Ovary (tissue), 9 donors: ENCODE data around the gene NCOA3. TPM values are rescaled to one million over a fixed set of nuclear protein-coding genes. Genes with fewer than 3 reads are reported as not detected.

Experiments
- DNase-seq, 5 donors: peaks; one replicate each; pipeline ENCODE4 v3.0.0-alpha.2; 2019 to 2020
- H3K27ac ChIP-seq, 2 donors: fragments of 200-600 bp; one replicate each; pipeline versions ENCODE4 v1.5.1 to v1.8.0; 2019 to 2022
- H3K27me3 ChIP-seq: fragments of 200-600 bp; one replicate; pipeline ENCODE4 v1.8.0; 2022
- H3K36me3 ChIP-seq: fragments of 200-600 bp; sonication (generic); one replicate; pipeline ENCODE4 v1.5.1; 2019
- H3K4me1 ChIP-seq: one replicate; pipeline ENCODE4 v1.8.1; 2013; ENCODE audit warnings: mild to moderate bottlenecking, moderate library complexity; ENCODE audit not compliant: insufficient read depth
- H3K4me3 ChIP-seq: fragments of 200-600 bp; sonication (generic); one replicate; pipeline ENCODE4 v1.5.1; 2017
- H3K9me3 ChIP-seq, 2 donors: fragments of 200-600 bp in 1 of 2; sonication (generic) in 1 of 2; one replicate each; pipeline versions ENCODE4 v1.5.1 to v1.8.1; 2013 to 2019; ENCODE audit warnings: mild to moderate bottlenecking in 1 of 2, moderate library complexity in 1 of 2
- EP300 ChIP-seq: sonication (generic); formaldehyde crosslinking; IDR thresholded peaks from one replicate; pipeline ENCODE4 v1.6.1; 2017; ENCODE audit warnings: antibody characterized with exemption
- POLR2A ChIP-seq: fragments of 450-650 bp; IDR thresholded peaks from one replicate; pipeline ENCODE4 v1.6.1; 2017; ENCODE audit warnings: antibody characterized with exemption, mild to moderate bottlenecking, moderate library complexity
- WGBS, 3 donors: extraction: QIAGEN DNeasy Blood & Tissue Kit in 1 of 3; methylation state at CpG; one replicate each; pipeline versions ENCODE4 v1.1.5 to v1.1.7; 2013 to 2017; 5-methylcytosine and 5-hydroxymethylcytosine counted together
- intact Hi-C, 4 donors: fragments of 100-400 bp; cut with DNase I; formaldehyde crosslinking; loops; one replicate each; pipeline versions ENCODE4 v1.11.0 to v1.15.1; 2022 to 2023
- polyA plus RNA-seq, 2 donors: library from polyadenylated mRNA; stranded (reverse); fragments of 200-250 nt in 1 of 2; fragments of 350-450 nt in 1 of 2; fragmentation: Illumina TruSeq in 1 of 2; extraction: RNeasy Lipid Tissue Mini Kit (QIAGEN cat#74804) in 1 of 2; gene quantifications; one replicate each; pipeline ENCODE4 v1.2.3, GENCODE V29; 2013 to 2014
- total RNA-seq, 7 donors: library from RNA; depleted of rRNA in 2 of 7; stranded (reverse); fragments of >200 nt in 2 of 7; fragmentation: NEBNext Ultra II Directional in 3 of 7; extraction: Animal tissue kit (Norgen Biotek cat#: 25700) in 3 of 7; gene quantifications; one replicate each; pipeline versions ENCODE4 v1.1.0 to v1.2.4, GENCODE V29; 2016 to 2023
- TF ChIP-seq, protein P1 (sequence below), 3 donors: fragments of 450-650 bp in 2 of 3; fragments of 200-600 bp in 1 of 3; IDR thresholded peaks; one replicate each; pipeline versions ENCODE4 v1.5.1 to v1.8.0; 2016 to 2022; ENCODE audit warnings: antibody characterized with exemption in 3 of 3, mild to moderate bottlenecking in 1 of 3
- donor health status: DM: no; HTN: no; CAD: no; lungs with moderate emphysema.
- donor health status: DM: no; HTN: no; CAD: no.
- donor health status: Bipolar disorder and iron deficiency.
- donor health status: DM: yes; HTN: yes; CAD: no.
- donor health status: DM: no; HTN: no; CAD: no.
- donor health status: DM: yes; HTN: yes; CAD: no.

NCOA3 gene
- total and polyA plus RNA-seq, 9 donors: 8.2 to 32.4 (median 25.7) TPM

DNA sequence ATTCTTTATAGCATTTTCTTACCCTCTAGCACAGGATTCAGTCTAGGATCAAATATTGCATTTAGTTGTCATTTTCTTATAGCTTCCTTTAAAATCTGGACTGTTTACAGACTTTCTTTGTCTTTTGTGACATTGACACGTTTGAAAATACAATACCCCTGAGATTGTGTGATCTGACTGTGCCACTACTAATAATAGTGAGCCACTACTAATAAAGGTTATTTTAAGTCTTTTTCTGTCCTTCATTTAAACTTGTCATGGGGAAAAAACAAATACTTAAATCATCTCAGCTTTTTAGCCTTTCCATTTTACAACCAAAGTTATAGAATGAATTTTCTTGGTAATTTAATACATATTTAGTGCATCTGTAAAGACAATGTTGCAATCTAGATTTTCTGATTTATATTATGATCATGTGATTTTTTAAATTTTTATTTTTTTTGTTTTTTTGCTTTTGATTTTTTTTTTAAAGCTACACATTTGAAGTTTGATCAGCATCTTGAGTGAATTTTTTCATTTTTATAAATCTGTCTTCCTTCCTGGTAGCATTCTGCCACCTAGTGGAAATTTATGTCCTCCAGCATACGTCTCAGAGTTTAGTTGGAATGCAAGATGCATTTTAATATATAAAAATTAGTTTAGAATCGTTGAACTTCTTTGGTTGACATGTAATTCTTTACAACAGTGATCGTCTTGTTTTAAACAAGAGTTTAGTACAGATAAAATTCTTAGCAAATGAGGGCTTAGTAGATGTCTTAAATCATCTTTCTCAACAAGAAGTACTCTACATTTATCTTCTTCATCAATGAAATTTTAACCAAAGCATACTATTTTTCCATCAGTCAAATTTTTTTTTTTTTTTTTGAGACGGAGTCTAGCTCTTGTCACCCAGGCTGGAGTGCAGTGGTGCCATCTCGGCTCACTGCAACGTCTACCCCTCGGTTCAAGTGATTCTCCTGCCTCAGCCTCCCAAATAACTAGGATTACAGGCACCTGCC lies 119.4 kb downstream of the NCOA3 start:
- intact Hi-C loops: loop anchor here in 3 of 4 donors (2.0 to 10.0 kb wide), 3 partner anchors 236 to 424 kb away; no protein-coding TSS in a partner anchor
- no peaks in the 10 kb centered on the region for H3K27me3 ChIP-seq
- WGBS, 3 donors: 47 to 48% (median 48%) methylated on average over 8 of the region's 8 CpGs
- no peak for DNase-seq
- no peaks in the 10 kb centered on the region for H3K4me1 ChIP-seq
- no peaks in the 10 kb centered on the region for H3K36me3 ChIP-seq
- TF ChIP-seq, protein P1, sequence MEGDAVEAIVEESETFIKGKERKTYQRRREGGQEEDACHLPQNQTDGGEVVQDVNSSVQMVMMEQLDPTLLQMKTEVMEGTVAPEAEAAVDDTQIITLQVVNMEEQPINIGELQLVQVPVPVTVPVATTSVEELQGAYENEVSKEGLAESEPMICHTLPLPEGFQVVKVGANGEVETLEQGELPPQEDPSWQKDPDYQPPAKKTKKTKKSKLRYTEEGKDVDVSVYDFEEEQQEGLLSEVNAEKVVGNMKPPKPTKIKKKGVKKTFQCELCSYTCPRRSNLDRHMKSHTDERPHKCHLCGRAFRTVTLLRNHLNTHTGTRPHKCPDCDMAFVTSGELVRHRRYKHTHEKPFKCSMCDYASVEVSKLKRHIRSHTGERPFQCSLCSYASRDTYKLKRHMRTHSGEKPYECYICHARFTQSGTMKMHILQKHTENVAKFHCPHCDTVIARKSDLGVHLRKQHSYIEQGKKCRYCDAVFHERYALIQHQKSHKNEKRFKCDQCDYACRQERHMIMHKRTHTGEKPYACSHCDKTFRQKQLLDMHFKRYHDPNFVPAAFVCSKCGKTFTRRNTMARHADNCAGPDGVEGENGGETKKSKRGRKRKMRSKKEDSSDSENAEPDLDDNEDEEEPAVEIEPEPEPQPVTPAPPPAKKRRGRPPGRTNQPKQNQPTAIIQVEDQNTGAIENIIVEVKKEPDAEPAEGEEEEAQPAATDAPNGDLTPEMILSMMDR (IDR thresholded peaks at IDR 0.05): peak; percentile 65 to 78 (median 66)
- TF ChIP-seq POLR2A: no peak
- H3K27ac ChIP-seq: no peak overlapping the region
- no peaks in the 10 kb centered on the region for H3K9me3 ChIP-seq
- no peak overlapping the region for H3K4me3 ChIP-seq

DNA sequence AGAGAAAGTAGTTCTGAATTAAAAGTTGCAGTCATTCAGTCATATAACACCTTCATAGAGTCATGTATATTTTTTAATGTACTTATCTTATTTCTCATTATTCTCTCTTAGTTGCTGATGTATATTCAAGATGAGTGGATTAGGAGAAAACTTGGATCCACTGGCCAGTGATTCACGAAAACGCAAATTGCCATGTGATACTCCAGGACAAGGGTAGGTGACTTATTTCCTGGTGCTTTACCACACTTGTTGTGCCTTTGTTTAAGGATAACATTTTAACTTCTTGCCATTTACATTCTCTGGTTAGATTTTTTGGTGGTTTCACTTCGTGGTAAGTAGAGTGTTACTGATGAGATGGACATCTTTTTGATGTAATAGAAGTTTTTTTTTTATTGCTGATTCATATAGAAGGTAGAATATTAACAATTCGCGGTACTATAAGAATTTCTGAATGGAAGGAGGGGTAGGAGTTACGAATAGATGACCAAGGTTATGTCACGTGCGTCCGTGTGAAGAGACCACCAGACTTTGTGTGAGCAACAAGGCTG lies 120.5 kb downstream of the NCOA3 start:
- Histone ChIP-seq H3K4me3 (no peak overlapping the region), H3K9me3 (no peaks in the 10 kb centered on the region), H3K27me3 (no peaks in the 10 kb centered on the region), H3K4me1 (no peaks in the 10 kb centered on the region), H3K36me3 (no peaks in the 10 kb centered on the region), H3K27ac (no peak overlapping the region)
- no peak for TF ChIP-seq EP300
- TF ChIP-seq, protein P1 (IDR thresholded peaks at IDR 0.05): no peak
- TF ChIP-seq POLR2A: no peak
- DNase-seq: no peak
- intact Hi-C loops: loop anchor here in 3 of 4 donors (5.0 to 10.0 kb wide), 2 partner anchors 347 to 425 kb away; no protein-coding TSS in a partner anchor
- WGBS, 3 donors: 92 to 94% (median 94%) methylated on average over 9 of the region's 9 CpGs

DNA sequence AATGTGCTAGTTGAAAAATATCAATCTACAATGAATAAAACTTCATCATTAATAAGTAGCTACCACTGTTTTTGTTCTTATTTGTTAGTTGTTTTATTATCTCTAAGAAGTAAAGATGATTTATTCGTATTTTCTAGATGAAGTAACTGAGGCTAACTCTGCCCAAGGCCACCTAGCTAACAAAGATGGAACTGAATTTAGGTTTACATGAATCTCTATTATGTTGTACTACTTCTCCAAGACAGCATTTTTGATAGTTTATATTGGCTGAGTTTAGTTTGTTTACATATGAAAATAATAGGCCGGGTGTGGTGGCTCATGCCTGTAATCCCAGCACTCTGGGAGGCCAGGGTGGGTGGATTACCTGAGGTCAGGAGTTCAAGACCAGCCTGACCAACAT lies 121.5 kb downstream of the NCOA3 start:
- no peak for TF ChIP-seq POLR2A
- TF ChIP-seq EP300: no peak
- TF ChIP-seq, protein P1 (IDR thresholded peaks at IDR 0.05): no peak
- WGBS, 3 donors: 64 to 72% (median 67%) methylated on average over 2 of the region's 2 CpGs
- intact Hi-C loops: loop anchor here in 3 of 4 donors (5.0 to 10.0 kb wide), 2 partner anchors 348 to 426 kb away; no protein-coding TSS in a partner anchor

DNA sequence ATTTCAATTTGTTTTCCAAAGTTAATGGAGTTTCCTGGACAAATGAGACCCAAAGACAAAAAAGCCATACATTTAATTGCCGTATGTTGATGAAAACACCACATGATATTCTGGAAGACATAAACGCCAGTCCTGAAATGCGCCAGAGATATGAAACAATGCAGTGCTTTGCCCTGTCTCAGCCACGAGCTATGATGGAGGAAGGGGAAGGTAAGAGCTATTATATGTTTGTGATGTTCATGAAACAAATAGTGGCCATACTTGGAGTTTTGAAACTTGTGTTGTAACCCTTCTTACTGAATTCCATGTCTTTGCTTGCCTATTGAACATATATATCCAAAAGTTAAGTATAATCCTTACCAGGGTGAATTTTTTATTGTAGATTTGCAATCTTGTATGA lies 125.9 kb downstream of the NCOA3 start:
- Histone ChIP-seq H3K4me3 (no peak overlapping the region), H3K4me1 (no peaks in the 10 kb centered on the region), H3K36me3 (no peaks in the 10 kb centered on the region), H3K9me3 (no peaks in the 10 kb centered on the region), H3K27ac (no peak overlapping the region), H3K27me3 (no peaks in the 10 kb centered on the region)
- no peak for TF ChIP-seq POLR2A
- TF ChIP-seq EP300: no peak
- TF ChIP-seq, protein P1 (IDR thresholded peaks at IDR 0.05): no peak
- no peak for DNase-seq
- 82 to 96% (median 94%) methylated on average over 4 of the region's 4 CpGs for WGBS, 3 donors
- intact Hi-C loops: loop anchor here in 2 of 4 donors (10.0 kb wide), 1 partner anchor 353 kb away; no protein-coding TSS in a partner anchor

More for the DNA sequence above, 121.5 kb downstream of the NCOA3 start:
- DNase-seq: no peak
- Histone ChIP-seq H3K4me3 (no peak overlapping the region), H3K4me1 (no peaks in the 10 kb centered on the region), H3K36me3 (no peaks in the 10 kb centered on the region), H3K27me3 (no peaks in the 10 kb centered on the region), H3K9me3 (no peaks in the 10 kb centered on the region), H3K27ac (no peak overlapping the region)
